Myocyte (in vitro differentiated cells): ENCODE data around the gene ZNF33B. TPM values are rescaled to one million over a fixed set of nuclear protein-coding genes. Genes with fewer than 3 reads are reported as not detected.

Experiments
- total RNA-seq: library from RNA; depleted of rRNA; stranded (reverse); fragments of >200 nt; gene quantifications from 2 replicates; pipeline ENCODE4 v1.2.3, GENCODE V29; 2014

Gene ZNF33B
- total RNA-seq, 1 donor from 2014 or later: 2.5 TPM

Other genes starting within 250 kb of the ZNF33B start
- gene BMS1, start 144.2 kb upstream of the ZNF33B start, total RNA-seq: 15.7 and 16.2 TPM in 2 replicates